SU-DHL-6 (cell line): ENCODE results near the gene GPR162.

Experiments
- CTCF ChIP-seq: fragments of 200-600 bp; sonication (generic); IDR thresholded peaks from one replicate; pipeline ENCODE4 v1.5.1; 2017; ENCODE audit warnings: antibody characterized with exemption, mild to moderate bottlenecking, low read length, moderate library complexity; ENCODE audit not compliant: insufficient read depth, poor library complexity, severe bottlenecking
- EZH2phosphoT487 ChIP-seq: fragments of 200-600 bp; sonication (generic), shearing (Covaris generic); conservative IDR thresholded peaks from 2 replicates; pipeline ENCODE4 v1.6.1; 2018; ENCODE audit warnings: mild to moderate bottlenecking, antibody characterized with exemption, low read length, moderate library complexity, mixed read lengths

GRCh38 chr12:6795088-6795487 is 26.5 kb upstream of the GPR162 start:
- TF ChIP-seq CTCF: no peak
- TF ChIP-seq EZH2phosphoT487: no peak
